ENCODE data around the gene TLE1. TPM values are rescaled to one million over a fixed set of nuclear protein-coding genes. Genes with fewer than 3 reads are reported as not detected.
"Not testable (repeated sequence)": the region's sequence is repeated elsewhere in the genome, so short reads cannot be mapped to it uniquely, and the experiment has no call there.

TLE1 gene
- total and polyA plus RNA-seq, 2 donors (not counting 1 experiment from before 2014, with no cell fraction given): 33.5 to 80.3 TPM

DNA sequence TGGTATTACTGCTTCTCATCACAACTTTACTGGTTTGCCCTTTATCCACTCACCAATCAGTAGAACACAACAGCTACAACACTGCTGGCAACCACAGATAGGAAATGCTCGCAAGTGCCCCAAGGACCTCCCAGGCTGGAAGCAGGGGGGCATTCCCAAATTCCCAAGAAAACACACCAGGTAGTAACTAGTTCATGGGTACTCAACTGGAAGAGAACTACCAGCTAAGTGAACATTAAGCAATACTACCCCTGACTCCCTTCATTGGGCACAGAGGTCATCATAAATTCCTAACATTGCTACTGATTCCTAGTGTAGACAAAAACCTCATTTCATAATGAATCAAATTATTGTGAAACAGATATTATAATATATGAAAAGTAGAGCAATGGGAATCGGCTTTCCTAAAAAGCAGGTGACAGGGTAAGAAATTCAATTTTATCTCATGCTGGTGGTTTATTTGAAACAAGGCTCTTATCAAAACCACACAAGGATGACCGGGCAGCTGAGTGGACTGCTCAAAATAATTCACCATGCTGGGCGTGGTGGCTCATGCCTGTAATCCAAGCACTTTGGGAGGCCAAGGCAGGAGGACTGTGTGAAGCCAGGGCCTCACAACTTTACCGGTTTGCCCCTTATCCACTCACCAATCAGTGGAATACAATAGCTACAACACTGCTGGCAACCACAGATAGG, 81.6 kb downstream of the TLE1 start:
- TF ChIP-seq, protein P1, sequence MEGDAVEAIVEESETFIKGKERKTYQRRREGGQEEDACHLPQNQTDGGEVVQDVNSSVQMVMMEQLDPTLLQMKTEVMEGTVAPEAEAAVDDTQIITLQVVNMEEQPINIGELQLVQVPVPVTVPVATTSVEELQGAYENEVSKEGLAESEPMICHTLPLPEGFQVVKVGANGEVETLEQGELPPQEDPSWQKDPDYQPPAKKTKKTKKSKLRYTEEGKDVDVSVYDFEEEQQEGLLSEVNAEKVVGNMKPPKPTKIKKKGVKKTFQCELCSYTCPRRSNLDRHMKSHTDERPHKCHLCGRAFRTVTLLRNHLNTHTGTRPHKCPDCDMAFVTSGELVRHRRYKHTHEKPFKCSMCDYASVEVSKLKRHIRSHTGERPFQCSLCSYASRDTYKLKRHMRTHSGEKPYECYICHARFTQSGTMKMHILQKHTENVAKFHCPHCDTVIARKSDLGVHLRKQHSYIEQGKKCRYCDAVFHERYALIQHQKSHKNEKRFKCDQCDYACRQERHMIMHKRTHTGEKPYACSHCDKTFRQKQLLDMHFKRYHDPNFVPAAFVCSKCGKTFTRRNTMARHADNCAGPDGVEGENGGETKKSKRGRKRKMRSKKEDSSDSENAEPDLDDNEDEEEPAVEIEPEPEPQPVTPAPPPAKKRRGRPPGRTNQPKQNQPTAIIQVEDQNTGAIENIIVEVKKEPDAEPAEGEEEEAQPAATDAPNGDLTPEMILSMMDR (IDR thresholded peaks at IDR 0.05): no peak
- TF ChIP-seq EZH2 (IDR thresholded peaks at IDR 0.05; ENCODE audit: borderline replicate concordance, insufficient read depth, low read depth, low read length, poor library complexity, severe bottlenecking): no peak
- ChIA-PET CTCF (no interaction called here), POLR2A (no interaction called here)
- Histone ChIP-seq H3K27ac (ENCODE audit: low read length in 2 of 2) (no peak overlapping the region), H3K79me2 (ENCODE audit: control insufficient read depth, insufficient read depth, low read length) (peaks cover 3% of the 10 kb centered on the region), H3K9ac (ENCODE audit: low read length) (no peak overlapping the region), H3K4me1 (ENCODE audit: control insufficient read depth in 2 of 2, insufficient read depth in 2 of 2, low read length in 2 of 2) (peaks cover 19 to 24% of the 10 kb centered on the region in 2 donors), H3K4me2 (replicated peaks; ENCODE audit: low read depth, low read length, poor library complexity, severe bottlenecking) (no peak overlapping the region), H4K20me1 (ENCODE audit: control insufficient read depth, insufficient read depth, low read length, poor library complexity, severe bottlenecking) (no peaks in the 10 kb centered on the region), H3K4me3 (ENCODE audit: control extremely low read depth in 1 of 5, extremely low read depth in 1 of 5, insufficient read depth in 1 of 5, low read depth in 2 of 5, low read length in 4 of 5) (no peak overlapping the region), H3K9me3 (ENCODE audit: control extremely low read depth in 1 of 3, control insufficient read depth in 2 of 3, insufficient read depth in 1 of 3, low read length in 2 of 3) (no peaks in the 10 kb centered on the region), H2AFZ (ENCODE audit: insufficient read depth, low read depth, low read length, poor library complexity, severe bottlenecking) (no peak overlapping the region), H3K27me3 (replicated peaks in 1 of 4; ENCODE audit: control extremely low read depth in 1 of 4, control insufficient read depth in 3 of 4, insufficient read depth in 4 of 4, low read length in 3 of 4) (no peaks in the 10 kb centered on the region), H3K36me3 (replicated peaks in 1 of 2; ENCODE audit: control extremely low read depth in 1 of 2, control insufficient read depth in 1 of 2, extremely low read depth in 1 of 2, insufficient read depth in 2 of 2, low read length in 1 of 2) (peaks cover 0 to 52% of the 10 kb centered on the region in 2 experiments)
- Mint-ChIP-seq H3K27ac (no peak overlapping the region), H3K9me3 (ENCODE audit: insufficient read depth) (no peaks in the 10 kb centered on the region), H3K4me1 (peaks cover 28% of the 10 kb centered on the region), H3K4me3 (no peak overlapping the region), H3K27me3 (no peaks in the 10 kb centered on the region)
- intact Hi-C loops (cut with micrococcal nuclease): no loop called here
- 89% methylated on average over 3 of the region's 5 CpGs for WGBS (ENCODE audit: insufficient coverage)
- DNase-seq (no peak), ATAC-seq (ENCODE audit: low read depth) (no peak)

DNA sequence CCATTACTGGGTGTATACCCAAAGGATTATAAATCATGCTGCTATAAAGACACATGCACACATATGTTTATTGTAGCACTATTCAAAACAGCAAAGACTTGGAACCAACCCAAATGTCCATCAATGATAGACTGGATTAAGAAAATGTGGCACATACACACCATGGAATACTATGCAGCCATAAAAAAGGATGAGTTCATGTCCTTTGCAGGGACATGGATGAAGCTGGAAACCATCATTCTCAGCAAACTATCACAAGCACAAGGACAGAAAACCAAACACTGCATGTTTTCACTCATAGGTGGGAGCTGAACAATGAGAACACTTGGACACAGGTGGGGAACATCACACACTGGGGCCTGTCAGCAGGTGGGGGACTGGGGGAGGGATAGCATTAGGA, 83.1 kb downstream of the TLE1 start:
- Histone ChIP-seq H3K4me1 (ENCODE audit: control insufficient read depth in 2 of 2, insufficient read depth in 2 of 2, low read length in 2 of 2) (peaks cover 19 to 24% of the 10 kb centered on the region in 2 donors), H3K36me3 (replicated peaks in 1 of 2; ENCODE audit: control extremely low read depth in 1 of 2, control insufficient read depth in 1 of 2, extremely low read depth in 1 of 2, insufficient read depth in 2 of 2, low read length in 1 of 2) (peaks cover 0 to 49% of the 10 kb centered on the region in 2 experiments)
- H3K4me2 ChIP-seq (replicated peaks; ENCODE audit: low read depth, low read length, poor library complexity, severe bottlenecking); H2AFZ ChIP-seq (ENCODE audit: insufficient read depth, low read depth, low read length, poor library complexity, severe bottlenecking); H3K27ac Mint-ChIP-seq; ATAC-seq (ENCODE audit: low read depth); POLR2A ChIA-PET; H3K27me3 ChIP-seq (replicated peaks in 1 of 4; ENCODE audit: control extremely low read depth in 1 of 4, control insufficient read depth in 3 of 4, insufficient read depth in 4 of 4, low read length in 3 of 4); H3K9me3 ChIP-seq (ENCODE audit: control extremely low read depth in 1 of 3, control insufficient read depth in 2 of 3, insufficient read depth in 1 of 3, low read length in 2 of 3); intact Hi-C loops (cut with micrococcal nuclease); H3K9me3 Mint-ChIP-seq (ENCODE audit: insufficient read depth); H3K4me3 Mint-ChIP-seq; CTCF ChIA-PET; H4K20me1 ChIP-seq (ENCODE audit: control insufficient read depth, insufficient read depth, low read length, poor library complexity, severe bottlenecking); H3K27me3 Mint-ChIP-seq; DNase-seq; H3K9ac ChIP-seq (ENCODE audit: low read length); H3K4me3 ChIP-seq (ENCODE audit: control extremely low read depth in 1 of 5, extremely low read depth in 1 of 5, insufficient read depth in 1 of 5, low read depth in 2 of 5, low read length in 4 of 5); H3K79me2 ChIP-seq (ENCODE audit: control insufficient read depth, insufficient read depth, low read length); H3K27ac ChIP-seq (ENCODE audit: low read length in 2 of 2): not testable (repeated sequence)
- peaks cover 35% of the 10 kb centered on the region for H3K4me1 Mint-ChIP-seq
